CD1c-positive myeloid dendritic cell (primary cell): ENCODE results near the gene COL12A1.

Source experiments
- DNase-seq: peaks from one replicate; pipeline ENCODE4 v3.0.0-alpha.2; 2016; ENCODE audit errors: extremely low spot score

Gene COL12A1

DNA sequence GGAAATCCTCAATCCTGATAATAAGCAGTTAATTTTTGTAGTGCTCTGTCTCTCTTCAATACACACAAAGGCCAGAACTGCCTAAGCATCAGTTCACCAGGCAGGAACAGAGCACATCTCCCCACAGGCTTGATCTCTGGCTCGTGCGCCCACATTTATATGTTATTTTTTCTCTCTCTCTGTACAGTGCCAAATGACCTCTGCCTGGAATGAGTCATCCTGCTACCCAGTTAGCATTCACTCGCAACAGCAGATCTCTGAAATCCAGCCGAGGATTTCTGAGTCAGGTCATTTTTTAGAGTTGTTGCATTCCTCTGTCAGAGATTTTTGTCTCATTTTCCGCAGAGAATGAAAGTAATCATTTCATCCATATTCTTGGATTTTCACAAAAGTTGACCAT, 107.1 kb downstream of the COL12A1 start:
- DNase-seq: no peak

DNA sequence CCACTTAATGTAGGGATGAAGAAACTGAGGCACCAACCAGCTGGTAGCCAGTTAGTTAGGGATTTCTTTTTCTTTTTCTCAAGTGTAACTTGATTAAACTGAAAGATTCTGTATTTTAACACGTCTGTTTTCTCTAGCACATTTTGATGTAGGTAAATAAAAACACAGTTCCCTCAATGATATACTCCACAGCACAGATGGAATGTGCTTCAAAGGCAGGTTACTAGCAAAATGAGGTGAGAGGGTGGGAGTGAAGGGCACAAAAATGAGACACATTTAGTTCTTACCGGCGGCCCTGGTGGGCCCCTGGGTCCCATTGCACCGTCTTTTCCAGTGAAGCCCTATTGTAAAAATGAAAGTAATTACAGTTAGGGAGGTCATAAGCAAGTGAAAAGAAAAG, 108.9 kb downstream of the COL12A1 start:
- no peak for DNase-seq

DNA sequence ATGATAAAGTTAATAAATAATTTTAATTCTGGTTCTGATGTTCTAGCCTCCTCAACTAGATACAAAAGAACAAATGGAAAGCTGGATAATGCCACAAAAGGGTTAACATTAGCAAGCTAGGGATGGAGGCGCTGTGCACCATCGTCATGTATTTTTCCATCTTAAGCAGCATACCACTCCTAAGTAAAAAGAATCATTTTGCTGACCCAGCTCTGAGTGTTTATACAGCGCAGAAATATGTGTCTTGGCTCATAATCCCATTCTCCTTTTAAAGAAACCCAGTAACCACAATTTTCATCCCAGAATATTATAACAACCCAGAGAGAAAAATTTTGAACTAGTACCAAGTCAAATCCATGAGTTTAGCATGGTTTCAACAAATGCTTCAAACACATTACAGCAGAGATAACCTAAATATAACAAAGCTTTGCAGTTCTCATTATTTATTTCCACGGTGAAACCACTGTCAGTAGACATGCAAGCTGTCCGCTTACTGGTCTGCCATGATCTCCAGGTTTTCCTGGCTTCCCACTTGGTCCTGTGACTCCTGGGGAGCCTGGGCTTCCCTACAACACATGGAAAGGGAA, 111.1 kb downstream of the COL12A1 start:
- DNase-seq: no peak

DNA sequence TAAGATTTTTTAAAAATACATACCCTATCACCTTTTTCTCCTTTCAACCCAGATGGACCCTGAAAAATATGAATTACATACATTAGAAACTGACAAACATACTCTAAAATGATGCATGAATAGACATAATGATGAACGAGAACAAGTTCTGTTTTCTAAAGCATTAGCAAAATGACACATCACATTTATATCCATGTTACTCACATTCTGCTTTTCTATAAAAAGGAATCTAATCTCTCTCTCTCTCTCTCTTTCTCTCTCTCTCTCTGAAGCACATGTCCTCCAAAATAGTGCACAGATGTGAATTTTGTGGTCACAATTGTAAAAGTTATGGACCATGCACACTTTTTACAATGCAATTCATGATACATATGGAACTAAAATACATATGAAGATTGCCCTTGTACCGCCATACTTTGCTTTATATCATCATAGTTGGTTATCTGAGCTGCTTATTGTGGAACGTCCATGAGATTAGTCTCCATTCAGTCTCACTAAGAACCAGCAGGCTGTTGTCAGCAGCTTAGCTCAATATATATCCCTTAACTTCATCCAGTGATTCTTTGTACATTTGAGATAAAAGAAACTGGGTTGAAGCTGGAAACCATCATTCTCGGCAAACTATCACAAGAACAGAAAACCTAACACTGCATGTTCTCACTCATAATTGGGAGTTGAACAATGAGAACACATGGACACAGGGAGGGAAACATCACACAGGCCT, 114.2 kb downstream of the COL12A1 start:
- no peak for DNase-seq

DNA sequence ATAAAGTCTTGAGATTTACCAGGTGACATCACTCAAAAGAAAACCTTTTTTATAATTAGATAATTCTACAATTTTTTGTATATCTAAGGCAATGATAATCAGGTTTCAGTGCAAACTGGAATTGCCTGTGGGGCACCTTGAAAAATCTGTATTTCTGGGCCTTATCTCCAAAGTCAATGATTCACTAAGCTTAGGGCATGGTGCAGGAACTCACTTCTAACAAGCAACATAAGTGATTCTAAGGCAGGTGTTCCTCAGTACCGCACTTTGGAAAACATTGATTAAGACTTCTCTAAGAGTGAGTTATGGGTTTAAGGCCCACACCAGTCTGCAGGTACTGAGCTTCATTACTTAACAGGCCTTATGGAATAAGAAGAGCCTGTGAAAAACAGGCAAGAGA, 115.3 kb downstream of the COL12A1 start:
- DNase-seq: no peak

DNA sequence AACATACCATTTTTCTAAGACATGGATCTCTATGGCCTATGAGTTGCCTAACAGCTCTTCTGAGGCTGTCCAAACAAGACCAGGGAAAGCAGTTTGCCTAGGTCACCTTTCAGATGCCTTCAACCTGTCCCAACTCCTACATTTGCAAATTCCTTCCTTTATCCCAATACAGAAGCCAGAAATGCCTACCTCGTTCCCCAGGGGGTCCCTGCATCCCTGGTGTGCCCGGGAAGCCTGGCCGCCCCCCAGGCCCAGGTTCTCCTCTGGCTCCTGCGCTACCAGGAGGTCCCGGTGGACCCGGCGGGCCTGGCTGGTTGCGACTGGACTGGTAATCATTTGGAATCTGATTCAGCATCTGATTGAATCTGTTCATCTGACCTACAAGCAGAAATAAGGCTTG, 115.9 kb downstream of the COL12A1 start:
- DNase-seq: no peak

DNA sequence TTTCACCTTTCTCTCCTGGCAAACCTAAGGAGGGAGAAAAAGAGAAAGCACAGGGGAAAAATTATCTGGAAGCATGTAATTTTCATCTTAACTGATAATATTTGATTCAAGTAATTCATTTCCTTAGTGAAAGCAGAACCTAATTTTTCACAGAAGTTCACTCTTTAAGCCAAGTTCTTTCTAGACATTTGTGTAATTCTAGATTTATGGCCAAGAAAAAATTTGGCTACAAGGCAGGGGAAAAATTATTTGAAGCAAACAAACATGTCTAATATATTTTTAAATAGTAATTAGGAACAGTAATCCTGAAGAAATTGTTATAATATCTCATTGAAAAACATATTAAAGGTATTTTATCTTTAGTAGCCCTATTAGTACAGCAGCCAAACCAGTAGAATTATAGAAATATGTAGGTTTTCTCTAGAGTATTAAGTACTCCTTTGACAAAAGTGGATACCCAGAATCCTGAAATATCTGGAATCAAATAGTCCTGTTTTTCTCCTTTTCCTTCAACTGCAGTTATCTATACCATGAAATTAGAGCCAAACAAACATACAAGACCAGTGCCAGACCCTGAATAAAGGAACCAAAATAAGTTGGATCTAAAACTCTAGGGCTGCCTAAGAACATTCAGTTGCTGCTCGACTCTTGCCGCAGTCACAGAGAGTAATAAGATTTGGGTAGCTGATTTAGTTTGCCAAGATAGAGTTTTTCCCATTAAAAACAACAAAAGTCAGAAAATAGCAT, 116.5 kb downstream of the COL12A1 start:
- no peak for DNase-seq

DNA sequence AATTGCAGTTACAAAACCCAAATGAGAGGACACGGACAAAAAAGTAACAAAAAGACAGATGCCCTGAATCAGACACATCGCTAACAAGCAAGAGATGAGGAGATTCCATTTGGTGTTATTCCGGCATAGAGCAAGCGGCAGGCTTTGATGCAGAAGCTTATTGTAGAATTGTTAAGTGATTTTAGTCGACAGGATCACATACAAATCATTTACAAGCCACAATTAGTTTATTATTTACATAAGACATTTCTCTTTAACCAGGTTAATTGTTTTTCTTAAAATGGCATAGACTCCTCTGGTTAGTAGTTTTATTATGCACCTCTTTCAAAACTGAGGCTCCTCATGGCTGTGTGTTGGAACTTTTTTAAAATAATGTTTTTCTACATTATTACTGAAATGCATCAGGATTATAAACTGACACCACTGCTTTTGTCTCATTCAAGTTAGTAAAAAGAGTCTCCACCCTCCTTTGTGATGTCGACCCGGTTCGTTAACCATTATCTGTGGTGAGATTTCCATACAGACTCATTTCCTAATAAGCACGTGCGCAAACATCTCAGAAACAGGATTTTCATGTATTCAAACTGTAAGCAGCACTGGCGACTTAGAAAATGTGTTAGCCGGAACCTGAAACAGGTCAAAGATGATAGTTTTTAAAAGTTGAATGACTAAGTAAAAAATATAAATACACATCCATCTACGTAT, 119.8 kb downstream of the COL12A1 start:
- DNase-seq: no peak

DNA sequence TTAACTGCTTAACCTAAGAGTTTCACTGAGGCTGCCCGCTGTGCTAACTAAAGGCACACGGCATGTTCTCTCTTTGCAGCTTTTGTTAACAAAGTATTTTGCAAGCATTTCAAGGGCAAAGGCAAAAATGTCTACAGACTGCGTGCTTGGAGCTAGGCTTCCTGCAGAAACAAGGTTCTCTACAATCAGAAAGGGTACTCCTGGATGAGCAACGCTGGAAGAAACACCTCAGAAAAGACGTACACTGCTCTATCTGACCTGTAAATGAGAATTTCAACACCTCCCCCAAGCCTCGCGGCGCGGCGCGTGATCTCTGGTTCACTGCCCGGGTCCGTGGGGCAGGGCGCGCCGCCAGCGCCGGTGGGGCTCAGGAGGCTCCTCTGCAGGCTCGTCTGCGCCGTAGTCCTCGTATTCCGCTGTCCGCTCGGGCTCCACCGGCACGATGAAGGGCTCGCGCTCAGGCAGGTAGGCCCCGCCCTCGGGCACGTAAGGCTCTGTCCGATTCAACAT, 120.9 kb downstream of the COL12A1 start:
- DNase-seq: no peak

DNA sequence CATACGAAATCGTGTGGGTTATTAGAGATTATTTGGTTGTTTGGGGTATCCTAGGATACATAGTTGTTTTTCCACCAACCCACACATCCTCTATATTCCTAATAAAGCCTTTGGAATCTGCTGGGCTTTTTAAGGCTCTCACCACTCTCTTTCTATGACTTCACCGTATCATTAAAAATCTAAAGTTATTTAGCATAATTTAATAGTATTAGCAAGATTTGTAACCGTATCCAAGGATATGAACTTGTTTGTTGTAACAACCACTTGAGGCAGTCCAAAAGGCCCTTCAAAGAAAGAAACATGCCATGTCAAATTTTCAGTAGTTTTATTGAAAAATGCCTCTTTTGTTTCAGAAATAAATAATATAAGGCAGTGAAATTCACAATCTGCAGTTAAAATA, 121.8 kb downstream of the COL12A1 start:
- no peak for DNase-seq

DNA sequence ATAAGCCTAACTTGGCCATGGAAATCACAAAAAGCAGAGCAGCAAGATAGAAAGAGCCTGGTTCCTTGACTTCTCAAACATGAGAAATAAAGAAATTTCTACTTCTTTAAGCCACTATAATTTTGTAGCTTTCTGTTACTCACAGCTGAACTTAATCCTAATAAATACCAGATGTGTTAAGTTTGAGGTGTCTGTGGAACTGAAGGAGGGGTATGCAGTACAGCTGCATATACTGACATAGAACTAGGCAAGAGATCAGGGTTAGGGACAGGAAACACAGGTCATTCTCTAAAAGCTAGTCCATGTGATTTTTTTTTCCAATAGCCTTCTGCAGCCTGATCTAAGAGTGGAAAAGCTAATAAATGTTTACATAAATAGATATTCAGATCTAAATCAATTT, 123.9 kb downstream of the COL12A1 start:
- no peak for DNase-seq

DNA sequence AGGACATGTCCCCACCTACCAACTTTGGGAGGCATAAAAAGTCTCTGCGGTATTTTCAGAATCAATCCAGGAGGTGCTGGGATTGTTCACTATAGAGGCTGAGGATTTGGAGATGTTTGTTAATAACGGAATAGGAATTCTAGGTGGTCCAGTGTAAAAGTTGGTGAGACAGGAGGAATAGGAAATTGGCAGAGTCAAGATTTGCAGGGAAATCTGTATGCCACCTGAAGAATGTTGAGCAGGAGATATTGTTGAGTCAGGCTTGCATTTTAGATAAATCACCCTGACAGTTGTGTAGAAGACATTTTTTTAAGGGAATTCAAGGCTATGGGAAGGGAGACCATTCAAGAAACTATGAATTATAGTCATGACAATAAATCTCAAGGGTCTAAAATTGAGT, 124.8 kb downstream of the COL12A1 start:
- no peak for DNase-seq

DNA sequence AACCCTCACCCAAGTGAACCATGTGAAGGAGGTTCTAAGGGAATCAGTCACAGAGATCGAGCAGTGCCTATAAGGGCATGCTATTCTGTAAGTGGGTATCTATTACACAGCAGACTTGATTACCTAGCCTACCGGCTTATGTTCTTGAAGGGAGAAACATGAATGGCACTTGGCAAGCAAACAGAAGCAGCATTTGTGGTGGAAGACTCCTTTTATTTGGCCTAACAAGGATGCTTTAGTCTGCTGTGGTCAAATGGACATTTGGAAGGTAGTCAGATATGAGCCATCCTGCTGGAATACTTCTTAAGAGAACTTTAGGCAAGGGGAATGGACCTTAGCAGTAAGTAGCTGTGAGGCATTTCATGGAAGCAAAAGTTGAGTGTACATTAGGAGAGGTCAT, 126.3 kb downstream of the COL12A1 start:
- no peak for DNase-seq

DNA sequence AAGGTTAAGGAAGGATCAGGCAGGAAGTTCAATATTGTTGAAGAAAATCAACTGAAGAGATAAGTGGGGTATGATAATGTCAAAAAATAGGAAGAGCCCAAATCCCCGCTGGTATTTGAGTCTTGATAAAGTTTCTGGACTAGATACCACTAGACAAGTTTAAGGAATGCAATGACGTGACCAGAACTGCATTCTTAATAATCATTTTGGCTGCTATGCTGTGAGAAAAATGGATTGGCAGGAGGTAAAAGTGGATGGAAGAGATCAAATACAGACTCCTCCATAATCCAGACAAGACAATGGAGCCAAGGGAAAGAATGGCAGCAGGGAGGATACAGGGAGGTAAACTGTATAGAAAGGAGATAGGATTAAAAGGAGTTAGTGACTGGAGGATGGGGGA, 128.2 kb downstream of the COL12A1 start:
- DNase-seq: no peak

DNA sequence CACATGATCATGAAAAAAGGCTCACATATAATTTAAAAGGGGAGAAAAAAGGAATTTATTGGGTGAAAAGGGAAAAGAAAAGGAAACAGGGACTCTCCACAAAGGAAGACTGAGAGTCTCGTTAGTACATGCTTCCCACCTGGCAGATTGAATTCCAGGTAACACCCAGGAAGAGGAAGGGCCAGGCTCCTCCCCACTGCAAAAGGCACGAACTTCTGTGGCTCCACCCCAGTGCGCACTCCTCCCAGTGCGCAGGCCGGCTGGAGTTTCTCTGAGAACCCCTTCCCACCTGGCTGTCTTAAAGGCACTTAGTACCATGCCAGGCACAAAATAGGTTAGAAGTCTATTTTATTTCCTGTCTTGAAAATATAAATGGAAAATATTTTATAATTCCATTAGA, 129.8 kb downstream of the COL12A1 start:
- DNase-seq: no peak

DNA sequence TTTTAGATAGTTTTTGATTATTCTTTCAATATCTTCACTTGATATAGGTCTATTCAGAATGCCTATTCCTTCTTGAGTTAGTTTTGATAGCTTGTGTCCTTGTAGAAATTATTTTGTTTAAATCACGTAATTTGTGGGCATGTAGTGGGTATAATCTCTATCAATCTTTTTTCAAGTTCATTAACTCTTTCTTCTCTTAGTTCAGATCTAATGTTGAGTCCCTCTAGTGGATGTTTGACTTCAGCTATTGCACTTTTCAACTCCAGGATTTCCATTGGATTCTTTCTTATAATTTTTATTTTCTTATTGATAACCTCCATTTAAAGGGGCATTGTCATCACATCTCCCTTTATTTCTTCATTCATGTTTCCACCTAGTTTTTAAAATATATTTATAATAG, 135.6 kb downstream of the COL12A1 start:
- no peak for DNase-seq

DNA sequence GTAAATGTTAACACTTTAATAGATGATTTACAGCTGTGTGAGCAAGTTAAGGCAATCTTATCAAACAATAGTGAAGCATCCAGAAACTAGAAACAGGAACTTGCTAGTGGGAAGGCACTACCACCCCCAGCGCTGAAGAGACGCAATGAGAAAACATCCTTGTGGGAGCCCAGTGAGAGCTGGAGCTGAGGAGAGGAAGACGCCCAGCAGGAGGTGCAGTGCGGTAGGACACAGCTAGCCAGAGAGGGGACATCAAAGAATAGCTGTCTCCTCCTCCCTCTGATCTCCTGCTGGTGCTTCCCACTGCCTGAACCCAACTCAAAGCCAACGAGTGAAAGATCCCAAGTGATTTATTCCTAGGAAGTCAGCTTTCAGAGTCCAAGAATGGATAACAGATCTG, 140.3 kb downstream of the COL12A1 start:
- no peak for DNase-seq

DNA sequence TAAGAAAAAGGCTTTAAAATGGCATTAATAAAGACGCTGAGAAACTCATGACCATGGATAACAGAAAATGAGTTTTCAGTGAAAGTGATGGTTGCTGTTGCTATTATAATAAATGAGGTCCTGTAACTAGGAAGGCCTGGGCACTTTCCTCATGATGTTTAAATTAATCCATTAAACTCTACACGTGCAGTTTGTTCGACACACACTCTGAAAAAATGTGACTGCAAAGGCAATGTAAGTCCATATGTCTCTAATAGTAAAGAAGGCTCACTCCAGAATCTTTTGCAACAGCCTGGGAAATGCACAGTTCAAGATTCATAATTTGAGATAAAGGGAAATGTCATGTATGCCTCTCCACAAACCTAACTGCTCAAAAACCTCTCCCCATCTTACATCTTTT, 153.4 kb downstream of the COL12A1 start:
- DNase-seq: no peak

DNA sequence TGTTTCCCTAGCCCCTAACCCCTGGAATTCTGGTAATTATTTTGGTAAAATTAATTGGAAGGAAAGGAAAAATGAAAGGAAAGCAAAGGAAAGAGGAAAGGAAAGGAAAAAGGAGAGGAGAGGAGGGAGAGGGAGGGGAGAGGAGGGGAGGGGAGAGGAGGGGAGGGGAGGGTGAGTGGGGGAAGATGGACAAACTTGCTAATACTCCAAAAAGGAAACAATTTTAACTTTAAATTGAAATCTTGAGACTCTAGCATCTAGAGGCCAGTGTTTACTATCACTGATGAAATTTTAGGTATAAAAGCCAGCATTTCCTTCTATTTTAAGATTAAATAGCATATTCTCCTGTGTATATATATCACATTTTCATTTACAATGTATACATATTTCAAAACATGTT, 156.5 kb downstream of the COL12A1 start:
- DNase-seq: no peak

DNA sequence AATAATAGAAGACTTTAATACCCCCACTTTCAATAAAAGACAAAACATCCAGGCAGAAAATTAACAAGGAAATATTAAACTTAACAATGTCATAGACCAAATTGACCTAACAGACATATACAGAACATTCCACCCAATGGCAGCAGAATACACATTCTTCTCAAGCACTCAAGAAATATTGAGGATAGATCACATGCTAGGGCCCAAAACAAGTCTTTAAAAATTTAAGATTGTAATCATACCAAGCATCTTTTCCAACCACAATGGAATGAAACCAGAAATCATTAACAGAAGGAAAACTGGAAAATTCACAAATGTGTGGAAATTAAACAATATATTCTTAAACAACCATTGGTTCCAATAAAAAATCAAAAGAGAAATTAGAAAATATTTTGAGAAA, 161.0 kb downstream of the COL12A1 start:
- DNase-seq: no peak

DNA sequence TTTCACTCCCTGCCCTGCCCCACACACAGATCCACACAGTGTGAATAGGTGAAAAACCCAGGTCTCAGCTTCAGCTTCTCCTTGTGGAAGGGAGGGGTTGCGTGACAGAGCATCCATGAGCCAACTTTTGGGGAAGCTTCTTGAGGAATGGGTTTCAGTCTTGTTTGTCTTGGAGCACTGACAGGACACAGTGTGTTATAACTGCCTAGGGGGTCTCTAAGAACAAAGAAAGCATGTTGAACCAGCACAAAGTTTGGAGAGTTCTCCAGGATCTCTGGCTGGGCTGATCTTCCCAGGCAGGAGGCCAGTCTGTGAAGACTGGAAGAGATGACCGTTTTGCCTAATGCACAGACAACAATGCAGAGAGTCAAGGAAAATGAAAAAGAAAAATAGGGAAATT, 164.5 kb downstream of the COL12A1 start:
- no peak for DNase-seq
